Measurements from ENCODE around the gene RAMP1.

DNA sequence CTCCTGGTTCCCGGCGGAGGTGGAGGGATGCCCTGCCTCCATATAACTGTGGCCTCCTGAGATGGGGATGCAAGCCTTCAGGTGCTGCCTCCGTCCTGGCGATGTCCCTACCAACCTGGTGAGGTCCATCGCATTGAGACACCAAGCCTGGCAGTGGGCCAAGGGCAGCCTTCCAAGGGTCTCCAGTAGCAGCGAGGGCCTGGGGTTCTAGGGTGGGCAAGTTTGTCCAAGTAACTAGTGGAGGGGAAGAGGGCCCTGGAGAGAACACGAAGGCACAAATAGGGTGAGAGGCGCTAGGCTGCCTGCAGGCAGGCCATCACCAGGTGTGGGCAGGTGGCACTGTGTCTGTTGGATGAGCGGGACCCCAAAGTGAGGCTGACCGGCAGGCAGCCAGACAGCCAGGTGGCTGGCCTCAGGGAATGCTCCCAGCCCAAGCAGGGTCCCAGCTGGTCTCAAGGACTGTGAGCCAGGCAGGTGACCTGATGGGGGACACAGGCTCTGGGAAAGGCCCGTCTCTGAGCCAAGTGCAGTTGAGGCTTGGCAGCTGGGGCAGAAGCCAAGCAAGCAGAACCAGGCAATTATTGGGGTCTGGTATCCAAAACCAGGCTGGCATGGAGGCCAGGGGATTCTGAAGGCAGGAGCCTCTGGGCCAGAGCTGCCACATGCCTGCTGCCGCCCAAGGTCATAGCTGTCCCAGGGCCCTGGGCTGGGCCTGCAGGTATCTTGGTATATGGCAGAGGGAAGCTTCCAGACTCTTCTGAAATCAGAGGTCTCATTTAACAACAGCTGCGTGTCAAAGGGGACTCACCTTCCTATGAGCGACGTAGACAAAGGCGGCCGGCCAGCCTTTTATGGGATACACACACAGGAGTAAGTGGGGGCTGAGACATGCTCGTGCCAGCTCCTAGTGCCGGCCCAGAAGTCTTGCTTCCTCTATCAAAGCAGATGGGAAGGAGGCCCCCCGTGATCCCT lies 23.4 kb downstream of the RAMP1 start:
- TF ChIP-seq, protein P1, sequence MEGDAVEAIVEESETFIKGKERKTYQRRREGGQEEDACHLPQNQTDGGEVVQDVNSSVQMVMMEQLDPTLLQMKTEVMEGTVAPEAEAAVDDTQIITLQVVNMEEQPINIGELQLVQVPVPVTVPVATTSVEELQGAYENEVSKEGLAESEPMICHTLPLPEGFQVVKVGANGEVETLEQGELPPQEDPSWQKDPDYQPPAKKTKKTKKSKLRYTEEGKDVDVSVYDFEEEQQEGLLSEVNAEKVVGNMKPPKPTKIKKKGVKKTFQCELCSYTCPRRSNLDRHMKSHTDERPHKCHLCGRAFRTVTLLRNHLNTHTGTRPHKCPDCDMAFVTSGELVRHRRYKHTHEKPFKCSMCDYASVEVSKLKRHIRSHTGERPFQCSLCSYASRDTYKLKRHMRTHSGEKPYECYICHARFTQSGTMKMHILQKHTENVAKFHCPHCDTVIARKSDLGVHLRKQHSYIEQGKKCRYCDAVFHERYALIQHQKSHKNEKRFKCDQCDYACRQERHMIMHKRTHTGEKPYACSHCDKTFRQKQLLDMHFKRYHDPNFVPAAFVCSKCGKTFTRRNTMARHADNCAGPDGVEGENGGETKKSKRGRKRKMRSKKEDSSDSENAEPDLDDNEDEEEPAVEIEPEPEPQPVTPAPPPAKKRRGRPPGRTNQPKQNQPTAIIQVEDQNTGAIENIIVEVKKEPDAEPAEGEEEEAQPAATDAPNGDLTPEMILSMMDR (conservative IDR thresholded peaks at IDR 0.05; ENCODE audit: low read depth, low read length) = no peak
- TF ChIP-seq POLR2A (IDR thresholded peaks at IDR 0.05; ENCODE audit: low read depth, low read length) (no peak), RCOR1 (IDR thresholded peaks at IDR 0.05; ENCODE audit: insufficient replicate concordance, low read length) (no peak), MXI1 (IDR thresholded peaks at IDR 0.05; ENCODE audit: borderline replicate concordance, low read depth, low read length) (no peak), SMC3 (IDR thresholded peaks at IDR 0.05; ENCODE audit: low read depth, low read length) (no peak), MAFK (IDR thresholded peaks at IDR 0.05; ENCODE audit: low read depth, low read length) (no peak), CHD1 (IDR thresholded peaks at IDR 0.05; ENCODE audit: low read depth, low read length) (no peak), CEBPB (IDR thresholded peaks at IDR 0.05; ENCODE audit: low read depth, low read length) (no peak), RFX5 (IDR thresholded peaks at IDR 0.05; ENCODE audit: low read depth, low read length) (no peak)
